ENCODE measurements around the gene MARVELD2.
"Not testable (repeated sequence)": the region's sequence is repeated elsewhere in the genome, so short reads cannot be mapped to it uniquely, and the experiment has no call there.

The MARVELD2 gene, protein sequence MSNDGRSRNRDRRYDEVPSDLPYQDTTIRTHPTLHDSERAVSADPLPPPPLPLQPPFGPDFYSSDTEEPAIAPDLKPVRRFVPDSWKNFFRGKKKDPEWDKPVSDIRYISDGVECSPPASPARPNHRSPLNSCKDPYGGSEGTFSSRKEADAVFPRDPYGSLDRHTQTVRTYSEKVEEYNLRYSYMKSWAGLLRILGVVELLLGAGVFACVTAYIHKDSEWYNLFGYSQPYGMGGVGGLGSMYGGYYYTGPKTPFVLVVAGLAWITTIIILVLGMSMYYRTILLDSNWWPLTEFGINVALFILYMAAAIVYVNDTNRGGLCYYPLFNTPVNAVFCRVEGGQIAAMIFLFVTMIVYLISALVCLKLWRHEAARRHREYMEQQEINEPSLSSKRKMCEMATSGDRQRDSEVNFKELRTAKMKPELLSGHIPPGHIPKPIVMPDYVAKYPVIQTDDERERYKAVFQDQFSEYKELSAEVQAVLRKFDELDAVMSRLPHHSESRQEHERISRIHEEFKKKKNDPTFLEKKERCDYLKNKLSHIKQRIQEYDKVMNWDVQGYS

DNA sequence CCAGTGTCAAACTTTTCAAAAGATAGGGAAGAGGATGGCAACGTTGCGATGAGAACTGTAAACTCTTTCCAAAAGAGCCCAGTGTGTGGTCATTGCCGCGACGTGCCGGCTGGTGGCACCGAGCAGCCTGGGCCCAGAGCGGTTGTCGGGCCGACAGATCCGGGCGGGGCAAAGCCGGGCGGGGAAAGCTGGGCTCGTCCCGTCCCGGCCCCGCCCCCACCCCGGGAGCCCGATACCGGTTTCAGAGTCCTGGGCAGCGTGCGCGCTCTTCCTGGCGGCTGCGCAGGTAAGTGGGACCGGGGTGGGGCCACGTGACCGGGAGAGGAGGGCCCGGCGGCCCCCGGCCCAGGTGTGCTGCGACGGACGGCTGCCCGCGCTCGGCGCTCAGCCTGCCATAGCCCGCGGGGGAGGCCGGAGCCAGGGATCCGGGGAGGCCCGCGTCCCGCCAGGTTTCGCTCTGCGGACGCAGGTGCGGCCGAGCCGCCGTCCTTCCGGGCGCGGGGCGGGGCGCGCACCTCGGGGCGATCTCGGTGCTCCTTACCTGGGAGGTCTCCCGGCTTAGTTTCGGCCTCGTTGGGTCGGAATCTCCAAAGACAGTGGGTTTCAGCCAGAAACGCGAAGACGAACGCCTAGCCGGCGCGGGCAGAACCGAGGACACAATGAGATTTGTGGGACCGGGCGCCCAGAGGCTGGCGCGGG, at the start of gene MARVELD2:
Gene MARVELD2 (plus strand): TSS at position 232 of the 699 bp plus-strand sequence. CDS start 4,270 bp downstream, outside the sequence.
- Mint-ChIP-seq H3K4me1 (peaks cover 13% of the 10 kb centered on the region), H3K27ac (peak within 1 kb of the TSS; percentile 35), H3K4me3 (peak within 1 kb of the TSS; percentile 67), H3K27me3 (peaks cover 6% of the 10 kb centered on the region), H3K36me3 (peaks cover 16% of the 10 kb centered on the region), H3K9me3 (no peaks in the 10 kb centered on the region)
- CTCF ChIA-PET = no interaction called here
- peak; percentile 56 for DNase-seq

DNA sequence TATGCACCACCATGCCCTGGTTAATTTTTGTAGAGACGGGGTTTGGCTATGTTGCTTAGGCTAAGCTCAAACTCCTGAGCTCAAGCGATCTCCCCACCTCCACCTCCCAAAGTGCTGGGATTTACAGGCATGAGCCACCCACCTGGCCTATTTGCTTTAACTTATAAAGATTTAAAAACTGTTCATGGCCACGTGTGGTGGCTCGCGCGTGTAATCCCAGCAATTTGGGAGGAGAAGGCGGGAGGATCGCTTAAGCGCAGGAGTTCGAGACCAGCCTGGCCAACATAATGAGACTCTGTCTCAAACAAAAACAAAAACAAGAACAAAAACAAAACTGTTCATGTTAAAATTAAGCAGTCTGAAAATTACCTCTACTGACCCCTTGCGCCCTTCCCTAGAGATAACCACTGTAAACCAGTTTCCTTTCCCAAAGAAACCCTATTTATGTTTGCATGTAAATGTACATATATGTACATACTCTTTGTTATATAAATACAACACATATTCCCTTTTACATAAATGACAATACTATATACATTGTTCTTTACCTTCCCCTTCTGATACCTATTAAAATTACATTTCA, 47.1 kb upstream of the MARVELD2 start:
- H3K36me3 Mint-ChIP-seq = peaks cover 25% of the 10 kb centered on the region
- no peak for DNase-seq
- H3K9me3 Mint-ChIP-seq = no peaks in the 10 kb centered on the region
- H3K27me3 Mint-ChIP-seq = no peaks in the 10 kb centered on the region
- H3K4me3 Mint-ChIP-seq = peak overlapping the region; percentile 99
- CTCF ChIA-PET = interaction anchor here (1.1 kb wide), 1 partner anchor 33 kb away, joined by 3 read pairs; no protein-coding TSS in a partner anchor
- H3K4me1 Mint-ChIP-seq = peaks cover 48% of the 10 kb centered on the region
- peak overlapping the region; percentile 98 for H3K27ac Mint-ChIP-seq

DNA sequence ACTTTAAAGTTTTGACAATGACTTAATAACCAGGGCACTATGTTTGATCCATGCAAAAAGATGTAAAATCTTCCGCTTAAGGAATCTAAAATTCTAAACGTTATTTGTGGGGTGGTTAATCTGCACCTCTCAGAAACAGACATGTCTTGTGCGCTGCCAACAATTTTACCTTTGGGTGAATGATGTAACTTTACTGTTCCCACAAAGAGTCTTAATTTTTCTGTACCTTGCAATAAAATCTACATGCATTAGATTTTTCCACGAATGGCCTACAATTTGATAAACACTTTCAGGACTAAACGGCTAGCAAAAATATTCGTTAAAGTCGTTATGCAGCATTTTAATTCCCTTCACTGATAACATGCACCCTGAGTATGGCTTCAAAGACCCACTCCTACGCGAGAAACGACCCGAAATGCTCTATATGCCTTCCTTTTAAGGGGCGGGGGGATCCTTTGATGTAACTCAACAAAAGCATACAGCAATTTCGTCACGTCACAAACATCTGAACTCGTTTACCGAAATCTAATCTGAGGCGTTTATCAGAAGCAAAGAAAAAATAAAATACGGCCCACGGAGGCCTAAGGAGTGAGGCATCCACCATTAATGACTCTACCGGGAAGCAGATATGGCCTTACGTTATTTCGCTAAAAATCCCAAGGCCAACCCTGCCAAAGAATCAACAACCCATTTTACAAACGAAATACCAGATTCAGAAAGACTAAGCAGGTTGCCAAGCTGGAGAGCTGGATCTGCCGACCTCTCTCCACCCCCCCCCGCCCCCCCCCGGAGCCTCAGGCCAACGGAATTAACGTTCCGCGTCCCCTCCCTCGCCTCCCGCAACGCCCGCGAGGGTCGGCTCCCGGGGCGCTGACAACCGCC, 46.2 kb upstream of the MARVELD2 start:
- CTCF ChIA-PET = interaction anchor here (1.6 kb wide), 1 partner anchor 34 kb away, joined by 3 read pairs; no protein-coding TSS in a partner anchor
- H3K9me3 Mint-ChIP-seq = no peaks in the 10 kb centered on the region
- peaks cover 50% of the 10 kb centered on the region for H3K4me1 Mint-ChIP-seq
- no peaks in the 10 kb centered on the region for H3K27me3 Mint-ChIP-seq
- peak overlapping the region; percentile 98 for H3K27ac Mint-ChIP-seq
- H3K36me3 Mint-ChIP-seq = peaks cover 23% of the 10 kb centered on the region
- H3K4me3 Mint-ChIP-seq = peak overlapping the region; percentile 99
- peak; percentile 31 for DNase-seq

DNA sequence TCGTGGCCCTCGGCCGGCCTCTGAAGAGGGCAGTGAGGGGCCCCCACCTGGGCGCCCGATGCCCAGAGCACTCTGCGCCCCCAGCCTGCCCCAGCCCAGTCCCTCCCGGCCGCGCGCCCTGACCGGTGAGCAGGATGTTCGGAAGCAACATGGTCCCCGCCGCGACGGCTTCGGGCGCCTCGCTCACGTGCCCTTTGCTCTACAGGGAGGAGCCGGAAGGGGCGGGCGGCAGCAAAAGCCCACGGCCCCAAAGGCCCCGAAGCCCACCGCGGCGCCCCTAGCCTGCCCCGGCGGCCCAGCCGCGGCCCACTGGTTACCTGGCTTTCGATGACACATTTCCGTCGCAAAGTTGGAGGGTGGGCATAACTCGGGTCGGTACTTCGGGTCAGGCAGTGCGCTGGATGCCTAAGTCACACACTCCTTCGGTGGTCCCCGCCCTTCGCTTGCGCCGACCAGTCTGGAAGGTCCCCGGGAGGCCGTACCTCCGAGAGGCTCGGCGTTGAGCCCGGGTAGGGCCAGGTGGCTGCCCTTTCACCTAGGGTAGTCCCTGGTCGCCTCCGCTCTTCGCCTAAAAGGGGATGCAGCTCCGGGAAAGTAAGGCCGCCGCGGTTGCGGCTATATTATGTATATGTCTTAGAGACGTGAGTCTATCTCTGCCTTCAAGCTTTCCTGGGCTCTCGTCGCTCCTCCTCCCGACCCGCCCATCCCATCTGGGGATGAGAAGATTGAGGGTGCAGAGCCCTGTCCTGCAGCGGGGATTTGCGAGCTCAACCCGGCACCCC, 45.4 kb upstream of the MARVELD2 start, which contains the start of the genes AK6, RAD17 and TAF9:
Gene AK6 (minus strand): TSS at position 181 of the 782 bp plus-strand sequence. CDS start 30 bp downstream, at position 151.
Gene RAD17 (plus strand): TSS at position 479 of the 782 bp plus-strand sequence. CDS start 2,391 bp downstream, outside the sequence.
Gene TAF9 (minus strand): TSS at position 181 of the 782 bp plus-strand sequence. CDS start 3,783 bp downstream, outside the sequence.
- H3K4me1 Mint-ChIP-seq = peaks cover 49% of the 10 kb centered on the region
- CTCF ChIA-PET = interaction anchor here (1.6 to 1.7 kb wide), 2 partner anchors 35 to 276 kb away, joined by 3 to 10 read pairs; partner anchors contain the start of gene SLC30A5

DNA sequence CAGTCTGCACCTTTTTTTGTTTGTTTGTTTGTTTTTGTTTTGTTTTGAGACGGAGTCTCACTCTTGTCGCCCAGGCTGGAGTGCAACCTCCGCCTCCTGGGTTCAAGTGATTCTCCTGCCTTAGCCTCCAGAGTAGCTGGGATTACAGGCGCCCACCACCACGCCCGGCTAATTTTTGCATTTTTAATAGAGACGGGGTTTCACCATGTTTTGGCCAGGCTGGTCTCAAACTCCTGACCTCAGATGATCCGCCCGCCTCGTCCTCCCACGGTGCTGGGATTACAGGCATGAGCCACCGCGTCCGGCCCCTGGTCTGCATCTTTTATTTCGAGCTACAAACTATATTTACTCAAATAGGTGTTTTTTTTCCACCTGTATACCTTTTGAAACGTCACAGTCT, 44.6 kb upstream of the MARVELD2 start:
- peak overlapping the region; percentile 98 for H3K27ac Mint-ChIP-seq
- CTCF ChIA-PET = interaction anchor here (1.6 to 1.7 kb wide), 2 partner anchors 36 to 277 kb away, joined by 3 to 10 read pairs; partner anchors contain the start of gene SLC30A5
- peak overlapping the region; percentile 75 for H3K4me3 Mint-ChIP-seq
- not testable (repeated sequence) for DNase-seq, H3K27me3 Mint-ChIP-seq, H3K9me3 Mint-ChIP-seq
- H3K36me3 Mint-ChIP-seq = peaks cover 17% of the 10 kb centered on the region
- H3K4me1 Mint-ChIP-seq = peaks cover 45% of the 10 kb centered on the region

More for the DNA sequence above, 45.4 kb upstream of the MARVELD2 start, which contains the start of the genes AK6, RAD17 and TAF9:
- peaks cover 22% of the 10 kb centered on the region for H3K36me3 Mint-ChIP-seq
- peak within 1 kb of the TSS; percentile 99 for H3K4me3 Mint-ChIP-seq
- H3K27me3 Mint-ChIP-seq = no peaks in the 10 kb centered on the region
- DNase-seq = peak; percentile 95
- peak within 1 kb of the TSS; percentile 98 for H3K27ac Mint-ChIP-seq
- H3K9me3 Mint-ChIP-seq = no peaks in the 10 kb centered on the region

DNA sequence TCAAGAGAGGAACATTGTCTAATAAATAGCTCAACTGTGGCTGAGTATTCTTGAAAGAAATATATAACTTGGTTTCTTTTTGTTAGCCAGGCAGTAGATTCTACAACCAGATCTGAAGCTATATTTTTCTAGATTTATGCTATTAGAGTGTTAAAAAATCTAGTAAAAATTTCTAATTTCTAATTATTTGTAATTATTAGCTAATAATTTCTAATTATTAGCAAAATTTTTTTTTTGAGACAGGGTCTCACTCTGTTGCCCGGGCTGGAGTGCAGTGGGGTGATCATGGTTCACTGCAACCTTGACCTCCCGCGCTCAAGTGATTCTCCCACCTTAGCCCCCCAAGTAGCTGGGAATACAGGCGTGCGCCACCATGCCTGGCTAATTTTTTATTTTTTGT, 42.5 kb upstream of the MARVELD2 start:
- no peak overlapping the region for H3K27ac Mint-ChIP-seq
- no peak overlapping the region for H3K4me3 Mint-ChIP-seq
- DNase-seq = no peak
- no peaks in the 10 kb centered on the region for H3K9me3 Mint-ChIP-seq
- CTCF ChIA-PET = no interaction called here
- H3K36me3 Mint-ChIP-seq = peaks cover 15% of the 10 kb centered on the region
- no peaks in the 10 kb centered on the region for H3K27me3 Mint-ChIP-seq
- peaks cover 35% of the 10 kb centered on the region for H3K4me1 Mint-ChIP-seq

DNA sequence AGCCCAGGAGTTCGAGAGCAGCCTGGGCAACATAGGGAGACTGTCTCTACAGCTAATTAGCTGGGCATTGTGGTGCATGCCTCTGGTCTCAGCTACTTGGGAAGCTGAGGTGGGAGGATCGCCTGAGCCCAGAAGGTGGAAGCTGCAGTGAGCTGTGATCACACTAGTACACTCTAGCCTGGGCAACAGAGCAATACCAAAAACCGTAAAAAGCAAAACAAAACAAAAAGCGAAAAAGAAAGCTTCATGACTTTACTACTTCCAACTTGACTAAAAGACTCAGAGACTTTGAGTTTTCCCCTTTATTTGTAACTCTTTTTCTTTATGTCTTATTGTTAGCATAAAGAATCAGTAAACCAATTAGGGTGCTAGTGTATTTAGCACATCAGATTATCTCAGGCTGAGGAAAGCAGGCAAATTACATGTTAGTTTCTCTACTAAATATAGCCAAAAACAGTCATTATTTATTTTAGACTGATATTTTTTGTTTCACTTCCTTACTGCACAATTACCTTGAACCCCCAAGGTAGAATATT, 39.9 kb upstream of the MARVELD2 start:
- Mint-ChIP-seq H3K27me3 (no peaks in the 10 kb centered on the region), H3K9me3 (no peaks in the 10 kb centered on the region), H3K4me3 (no peak overlapping the region), H3K36me3 (peaks cover 15% of the 10 kb centered on the region), H3K27ac (no peak overlapping the region), H3K4me1 (peaks cover 21% of the 10 kb centered on the region)
- no peak for DNase-seq
- CTCF ChIA-PET = no interaction called here

DNA sequence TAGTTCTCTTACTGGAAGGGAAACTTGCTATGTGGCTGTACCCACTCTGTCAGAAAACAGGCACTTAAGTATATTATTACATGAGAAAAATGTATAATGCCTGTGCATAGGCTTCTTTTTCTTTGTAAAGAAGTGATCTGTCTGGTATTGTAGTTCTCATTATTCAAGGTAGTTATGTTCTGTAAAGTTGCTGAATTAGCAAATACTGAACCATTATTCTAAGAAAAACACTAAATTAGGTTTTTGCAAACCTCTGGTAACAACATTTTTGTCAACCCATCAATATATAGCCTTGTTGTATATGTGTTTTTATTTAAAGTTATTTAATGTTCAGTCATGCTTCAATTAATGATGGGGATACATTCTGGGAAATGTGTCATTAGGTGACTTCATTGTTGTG, 36.5 kb upstream of the MARVELD2 start:
- peaks cover 21% of the 10 kb centered on the region for H3K36me3 Mint-ChIP-seq
- no peaks in the 10 kb centered on the region for H3K9me3 Mint-ChIP-seq
- no peak overlapping the region for H3K27ac Mint-ChIP-seq
- H3K27me3 Mint-ChIP-seq = no peaks in the 10 kb centered on the region
- CTCF ChIA-PET = no interaction called here
- DNase-seq = no peak
- no peak overlapping the region for H3K4me3 Mint-ChIP-seq
- no peaks in the 10 kb centered on the region for H3K4me1 Mint-ChIP-seq

DNA sequence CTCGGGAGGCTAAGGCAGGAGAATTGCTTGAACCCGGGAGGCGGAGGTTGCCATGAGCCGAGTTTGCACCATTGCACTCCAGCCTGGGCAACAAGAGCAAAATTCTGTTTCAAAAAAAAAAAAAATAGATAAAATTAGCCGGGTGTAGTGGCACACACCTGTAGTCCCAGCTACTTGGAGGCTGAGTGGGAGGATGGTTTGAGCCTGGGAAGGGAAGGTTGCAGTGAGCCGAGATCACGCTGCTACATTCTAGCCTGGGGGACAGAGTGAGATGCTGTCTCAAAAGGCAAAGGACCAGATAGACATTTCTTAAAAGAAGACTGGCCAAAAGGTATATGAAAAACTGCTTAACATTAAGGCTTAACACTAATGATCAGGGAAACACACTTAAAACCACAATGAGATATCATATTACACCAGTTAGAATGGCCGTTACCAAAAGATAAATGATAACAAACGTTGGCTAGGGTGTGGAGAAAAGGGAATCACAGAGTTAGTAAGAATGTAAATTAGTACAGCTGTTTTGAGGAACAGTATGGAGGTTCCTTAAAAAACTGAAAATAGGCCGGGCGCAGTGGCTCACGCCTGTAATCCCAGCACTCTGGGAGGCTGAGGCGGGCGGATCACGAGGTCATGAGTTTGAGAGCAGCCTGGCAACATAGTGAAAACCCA, 10.1 kb upstream of the MARVELD2 start:
- CTCF ChIA-PET = interaction anchor here (0.7 kb wide), 1 partner anchor 262 kb away, joined by 3 read pairs; no protein-coding TSS in a partner anchor
- Mint-ChIP-seq H3K36me3 (peaks cover 37% of the 10 kb centered on the region), H3K27me3 (no peaks in the 10 kb centered on the region), H3K9me3 (peaks cover 4% of the 10 kb centered on the region), H3K27ac (no peak overlapping the region), H3K4me3 (no peak overlapping the region), H3K4me1 (no peaks in the 10 kb centered on the region)
- no peak for DNase-seq

DNA sequence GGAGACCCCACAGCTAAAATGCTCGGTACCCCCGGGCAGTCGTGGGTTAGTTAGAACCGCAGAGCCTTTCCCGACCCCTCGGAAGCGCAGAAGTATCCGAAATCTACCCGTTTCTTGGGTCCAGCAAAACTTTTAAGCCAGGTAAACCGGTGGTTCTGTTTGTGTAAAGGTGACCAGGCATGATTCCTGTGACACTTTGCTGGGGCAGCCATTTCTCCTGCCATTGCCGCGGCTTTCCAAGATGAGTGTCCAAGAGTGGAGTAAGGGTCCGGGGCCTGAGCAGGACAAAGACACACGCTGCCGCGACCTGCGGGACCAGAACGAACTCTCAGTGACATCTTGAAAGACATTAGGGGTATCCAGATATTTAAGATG, 655 bp downstream of the MARVELD2 start:
- H3K4me1 Mint-ChIP-seq = peaks cover 13% of the 10 kb centered on the region
- CTCF ChIA-PET = no interaction called here

DNA sequence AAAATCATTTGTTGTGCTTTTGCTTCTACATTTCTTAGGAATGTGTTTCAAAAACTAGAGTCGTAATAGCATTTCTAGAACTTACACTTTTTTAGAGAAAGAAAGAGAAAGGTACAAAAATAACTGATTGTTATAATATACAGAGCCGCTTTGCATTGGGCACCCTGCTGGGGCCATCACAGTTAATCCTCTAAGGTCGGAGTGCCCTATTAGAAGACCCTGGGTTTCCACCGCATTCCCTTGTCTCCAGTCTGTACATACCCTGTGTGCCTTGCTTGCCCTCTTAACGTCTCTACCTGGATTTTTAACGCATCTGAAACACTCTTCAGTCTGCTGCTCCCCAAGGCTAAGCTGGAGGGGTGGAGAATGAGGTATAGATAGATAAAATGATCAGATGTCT, 1.3 kb downstream of the MARVELD2 start:
- H3K9me3 Mint-ChIP-seq = no peaks in the 10 kb centered on the region
- peak overlapping the region; percentile 67 for H3K4me3 Mint-ChIP-seq
- H3K4me1 Mint-ChIP-seq = peaks cover 13% of the 10 kb centered on the region
- CTCF ChIA-PET = interaction anchor here (1.1 kb wide), 1 partner anchor 33 kb away, joined by 3 read pairs; no protein-coding TSS in a partner anchor
- no peak overlapping the region for H3K27ac Mint-ChIP-seq
- H3K36me3 Mint-ChIP-seq = peaks cover 14% of the 10 kb centered on the region
- DNase-seq = no peak
- peaks cover 6% of the 10 kb centered on the region for H3K27me3 Mint-ChIP-seq

More for the DNA sequence above, 655 bp downstream of the MARVELD2 start:
- DNase-seq = no peak
- H3K9me3 Mint-ChIP-seq = no peaks in the 10 kb centered on the region
- H3K4me3 Mint-ChIP-seq = peak overlapping the region; percentile 67
- peaks cover 6% of the 10 kb centered on the region for H3K27me3 Mint-ChIP-seq
- H3K36me3 Mint-ChIP-seq = peaks cover 14% of the 10 kb centered on the region
- H3K27ac Mint-ChIP-seq = no peak overlapping the region

DNA sequence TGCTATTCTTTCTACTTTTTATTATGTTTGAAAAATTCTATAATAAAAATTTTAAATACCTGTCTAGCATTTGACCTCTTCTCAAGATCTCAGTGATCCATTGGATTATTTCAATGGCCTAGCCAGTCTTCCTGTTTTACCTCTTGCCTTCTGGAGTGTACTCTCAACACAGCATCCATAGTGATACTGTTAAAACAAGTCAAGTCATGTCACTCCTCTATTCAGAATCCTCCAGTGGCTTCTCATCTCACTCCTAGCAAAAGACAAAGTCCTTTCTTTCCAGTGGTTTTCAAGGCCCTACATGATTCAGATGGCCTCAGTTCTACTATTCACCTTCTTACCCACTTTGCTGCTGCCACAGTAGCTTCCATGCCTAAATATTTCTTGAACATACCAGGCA, 1.8 kb downstream of the MARVELD2 start:
- Mint-ChIP-seq H3K27me3 (peaks cover 6% of the 10 kb centered on the region), H3K9me3 (no peaks in the 10 kb centered on the region), H3K27ac (no peak overlapping the region), H3K4me1 (peaks cover 13% of the 10 kb centered on the region), H3K36me3 (peaks cover 10% of the 10 kb centered on the region), H3K4me3 (no peak overlapping the region)
- DNase-seq = no peak
- CTCF ChIA-PET = interaction anchor here (1.1 kb wide), 1 partner anchor 33 kb away, joined by 3 read pairs; no protein-coding TSS in a partner anchor
